NCI-H2196 treated with DMSO at 0.1 percent for 48 hours (cell line): ENCODE data around the gene SPTAN1.

Experiments
- DNase-seq: peaks from one replicate; lab custom pipeline; 2025; ENCODE audit not compliant: unreplicated experiment; lab: John Stamatoyannopoulos, UW

The SPTAN1 gene

DNA sequence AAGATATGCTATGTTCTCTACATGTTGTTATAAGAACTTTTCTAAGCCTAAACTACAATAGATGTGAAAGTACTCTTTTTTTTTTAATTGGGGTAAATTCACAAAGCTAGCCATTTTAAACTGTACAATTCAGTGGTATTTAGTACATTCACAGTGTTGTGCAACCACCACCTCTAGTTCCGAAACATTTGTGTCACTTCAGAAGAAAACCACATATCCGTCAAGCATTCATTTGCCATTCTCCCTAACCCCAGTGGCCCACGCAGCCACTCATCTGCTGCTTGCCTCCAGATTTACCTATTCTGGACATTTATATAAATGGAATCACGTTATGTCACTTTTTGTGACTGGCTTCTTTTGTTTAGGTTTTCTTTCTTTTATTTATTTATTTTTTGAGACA lies 43.1 kb downstream of the SPTAN1 start:
- no peak for DNase-seq

GRCh38 chr9:128600099-128600498 lies 47.7 kb downstream of the SPTAN1 start:
- no peak for DNase-seq

GRCh38 chr9:128603697-128604096 lies 51.3 kb downstream of the SPTAN1 start:
- DNase-seq, result no peak

GRCh38 chr9:128607642-128608350 lies 55.4 kb downstream of the SPTAN1 start:
- DNase-seq, result peak; percentile 98

GRCh38 chr9:128610897-128611296 lies 58.5 kb downstream of the SPTAN1 start:
- no peak for DNase-seq

GRCh38 chr9:128611600-128612394 lies 59.4 kb downstream of the SPTAN1 start:
- no peak for DNase-seq

- DNase-seq, result no peak
Observed at GRCh38 chr9:128614728-128615127, 62.3 kb downstream of the SPTAN1 start.

GRCh38 chr9:128615571-128615970 lies 63.2 kb downstream of the SPTAN1 start:
- no peak for DNase-seq

DNA sequence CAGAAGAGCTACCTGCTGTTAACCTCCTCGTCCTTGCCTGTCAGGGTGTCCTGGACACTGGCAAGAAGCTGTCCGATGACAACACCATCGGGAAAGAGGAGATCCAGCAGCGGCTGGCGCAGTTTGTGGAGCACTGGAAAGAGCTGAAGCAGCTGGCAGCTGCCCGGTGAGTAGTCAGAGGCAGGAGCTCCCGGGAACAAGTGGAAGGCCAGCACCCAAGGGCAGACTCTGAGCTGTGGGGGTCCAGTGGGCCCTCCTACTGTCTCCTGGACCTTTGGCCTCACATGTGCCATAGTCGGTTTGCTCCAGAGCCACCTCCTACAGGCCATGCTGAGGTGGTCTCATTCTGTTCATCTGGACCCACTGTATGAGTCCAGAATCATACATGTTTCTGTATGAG lies 65.6 kb downstream of the SPTAN1 start:
- no peak for DNase-seq

DNA sequence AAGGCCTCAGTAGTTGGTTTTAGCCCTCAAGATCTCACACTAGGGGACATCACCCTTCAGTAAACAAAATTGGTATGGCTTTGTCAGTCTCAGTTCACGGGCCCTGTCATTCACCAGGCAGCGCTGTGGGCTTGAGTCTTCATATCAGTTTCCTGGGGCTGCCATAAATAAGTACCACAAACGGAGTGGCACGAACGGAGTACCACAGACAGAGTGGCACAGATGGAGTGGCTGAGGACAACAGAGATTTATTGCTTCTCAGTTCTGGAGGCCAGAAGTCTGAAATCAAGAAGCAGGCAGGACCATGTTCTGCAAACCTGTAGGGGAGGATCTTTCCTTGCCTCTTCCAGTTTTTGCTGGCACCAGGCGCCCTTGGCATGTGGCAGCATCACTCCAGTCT lies 66.7 kb downstream of the SPTAN1 start:
- no peak for DNase-seq

DNA sequence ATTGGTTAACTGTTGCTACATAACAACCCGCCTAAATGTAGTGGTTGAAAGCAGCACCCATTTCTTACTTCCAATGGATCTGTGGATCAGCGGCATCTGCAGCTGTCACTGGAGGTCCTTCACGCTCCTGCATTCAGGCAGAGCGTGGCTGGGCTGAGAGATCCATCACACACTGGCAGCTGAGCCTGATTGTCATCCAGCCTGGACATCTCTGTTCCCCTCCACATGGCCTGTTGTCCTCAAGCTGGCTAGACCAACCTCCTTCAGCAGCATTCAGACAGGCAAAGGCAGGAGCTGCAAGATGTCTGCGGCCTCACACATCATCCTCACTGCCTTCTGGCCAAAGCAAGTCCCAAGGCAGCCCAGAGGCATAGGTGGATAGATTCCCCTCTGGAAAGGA lies 67.4 kb downstream of the SPTAN1 start:
- DNase-seq, result no peak

DNA sequence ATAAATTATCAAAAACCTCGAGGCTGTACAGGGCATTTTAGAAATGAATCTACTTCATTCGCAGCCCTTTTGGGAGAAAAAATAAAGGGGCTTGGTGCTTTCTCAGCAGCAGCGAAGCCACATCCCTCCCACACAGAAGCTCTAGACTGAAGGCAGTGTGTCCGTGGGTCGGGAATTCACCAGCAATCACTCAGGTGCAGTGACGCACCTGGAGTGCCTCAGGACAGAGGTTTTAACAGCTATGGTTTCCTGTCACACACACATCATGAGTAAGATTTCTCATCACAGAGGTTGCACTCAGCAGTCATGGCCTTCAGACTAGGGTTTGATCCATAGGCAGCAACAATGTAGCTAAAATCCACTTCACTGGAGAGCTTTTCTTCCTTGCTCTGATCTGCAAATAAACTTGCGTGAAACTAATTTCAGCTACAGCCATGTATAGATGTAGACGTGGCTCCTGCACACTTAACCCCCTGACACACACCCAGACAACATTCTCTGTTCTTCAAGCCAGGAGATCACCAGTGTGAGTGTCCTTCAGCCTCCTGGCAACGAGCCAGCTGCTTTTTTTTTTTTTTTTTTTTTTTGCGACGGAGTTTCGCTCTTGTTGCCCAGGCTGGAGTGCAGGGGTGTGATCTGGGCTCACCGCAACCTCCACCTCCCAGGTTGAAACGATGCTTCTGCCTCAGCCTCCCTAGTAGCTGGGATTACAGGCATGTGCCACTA lies 69.5 kb downstream of the SPTAN1 start:
- DNase-seq, result no peak

DNA sequence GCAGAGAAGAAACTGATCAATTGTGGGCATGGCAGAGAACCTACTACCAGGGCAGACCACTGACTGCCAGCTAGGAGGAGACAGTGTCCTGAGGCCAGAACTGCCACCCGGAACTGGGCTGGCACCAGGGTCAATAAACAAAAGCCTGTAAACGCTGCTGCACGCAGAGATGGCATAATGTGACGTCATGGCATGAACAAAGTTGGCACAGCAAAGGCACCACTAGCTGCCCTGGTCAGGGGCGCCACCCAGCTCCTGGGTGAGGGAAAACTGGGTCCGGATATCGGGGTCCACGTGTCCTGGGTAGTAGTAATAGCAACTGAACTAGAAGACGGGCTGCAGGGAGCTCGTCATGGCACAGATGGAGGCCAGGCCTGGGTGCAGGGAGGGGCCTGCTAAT lies 72.2 kb downstream of the SPTAN1 start:
- DNase-seq, result no peak

- no peak for DNase-seq
Observed at GRCh38 chr9:128625391-128626146, 73.2 kb downstream of the SPTAN1 start.

DNA sequence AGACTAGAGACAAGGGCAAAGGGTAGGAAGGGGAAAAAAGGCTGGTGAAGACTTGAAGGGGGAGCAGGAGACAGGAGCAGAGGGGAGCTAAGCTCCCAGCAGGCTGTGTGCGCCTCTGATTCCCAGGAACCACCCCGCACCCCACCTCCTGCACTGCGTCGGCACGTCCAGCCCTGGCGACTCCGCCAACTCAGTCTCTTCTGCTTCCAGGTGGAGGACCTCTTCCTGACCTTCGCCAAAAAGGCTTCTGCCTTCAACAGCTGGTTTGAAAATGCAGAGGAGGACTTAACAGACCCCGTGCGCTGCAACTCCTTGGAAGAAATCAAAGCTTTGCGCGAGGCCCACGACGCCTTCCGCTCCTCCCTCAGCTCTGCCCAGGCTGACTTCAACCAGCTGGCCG lies 73.8 kb downstream of the SPTAN1 start:
- DNase-seq, result no peak

DNA sequence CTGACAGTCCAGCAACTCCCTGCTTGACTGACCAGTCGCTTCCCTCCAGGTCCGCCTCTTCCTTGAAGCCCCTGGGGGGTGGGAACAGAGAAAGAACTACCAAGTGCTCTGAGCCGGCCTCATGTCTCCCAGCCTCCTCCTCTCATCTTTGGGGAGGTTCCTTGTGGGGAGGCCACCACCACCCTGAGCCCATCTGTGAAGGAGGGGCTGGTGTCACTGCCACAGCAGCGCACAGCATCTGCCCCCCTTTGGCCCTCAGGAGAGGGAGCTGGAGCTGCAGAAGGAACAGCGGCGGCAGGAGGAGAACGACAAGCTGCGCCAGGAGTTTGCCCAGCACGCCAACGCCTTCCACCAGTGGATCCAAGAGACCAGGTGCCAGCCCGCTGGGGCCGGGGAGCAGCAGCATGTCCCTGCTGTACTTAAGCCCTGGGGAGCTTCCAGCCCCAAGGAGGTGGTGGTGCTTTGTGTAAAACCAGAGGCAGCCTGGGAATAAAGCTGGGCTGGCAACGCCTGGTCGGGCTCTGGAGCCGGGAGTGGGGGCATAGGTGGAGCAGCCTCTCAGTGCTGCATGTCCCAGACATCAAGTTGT lies 74.8 kb downstream of the SPTAN1 start:
- no peak for DNase-seq

GRCh38 chr9:128627906-128628305 lies 75.5 kb downstream of the SPTAN1 start:
- no peak for DNase-seq

DNA sequence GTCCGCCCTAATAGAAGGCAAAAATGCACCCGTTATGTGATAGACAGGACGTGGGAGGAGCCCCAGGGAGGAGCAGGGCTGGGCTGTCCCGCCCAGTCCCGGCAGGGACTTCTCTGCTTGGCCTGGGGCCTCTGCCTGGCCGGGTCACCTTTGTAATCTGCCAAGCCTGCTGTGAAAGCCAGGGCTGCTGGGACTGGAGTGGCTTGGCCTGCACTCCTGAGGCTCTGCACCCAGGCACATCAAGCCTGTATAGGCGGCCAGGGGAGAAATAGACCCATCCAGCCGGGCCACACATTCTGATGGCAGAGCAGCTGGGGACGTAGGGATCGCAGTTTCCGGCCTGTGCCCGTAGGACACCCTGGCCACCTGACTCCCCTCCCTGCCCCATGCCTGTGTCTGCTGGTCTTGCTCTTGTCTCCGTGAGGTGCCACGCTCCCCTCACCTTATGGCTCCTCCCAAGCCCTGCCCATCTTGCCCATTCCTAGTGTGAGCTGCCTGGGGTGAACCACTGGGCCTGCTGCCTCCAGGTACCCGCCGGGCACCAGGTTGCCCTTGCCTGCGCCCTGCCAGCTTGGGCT lies 76.2 kb downstream of the SPTAN1 start:
- DNase-seq, result no peak

GRCh38 chr9:128629136-128629535 lies 76.7 kb downstream of the SPTAN1 start:
- DNase-seq, result no peak

- no peak for DNase-seq
Observed at GRCh38 chr9:128629852-128630545, 77.6 kb downstream of the SPTAN1 start.
